OCI-M1 (cell line): ENCODE results near the gene KRT13.
A peak's percentile ranks its signal among the peaks of the same experiment; 100 is the strongest.

ENCODE experiments used
- DNase-seq: peaks from one replicate; lab custom pipeline; 2025; lab: John Stamatoyannopoulos, UW

KRT13 gene

DNA sequence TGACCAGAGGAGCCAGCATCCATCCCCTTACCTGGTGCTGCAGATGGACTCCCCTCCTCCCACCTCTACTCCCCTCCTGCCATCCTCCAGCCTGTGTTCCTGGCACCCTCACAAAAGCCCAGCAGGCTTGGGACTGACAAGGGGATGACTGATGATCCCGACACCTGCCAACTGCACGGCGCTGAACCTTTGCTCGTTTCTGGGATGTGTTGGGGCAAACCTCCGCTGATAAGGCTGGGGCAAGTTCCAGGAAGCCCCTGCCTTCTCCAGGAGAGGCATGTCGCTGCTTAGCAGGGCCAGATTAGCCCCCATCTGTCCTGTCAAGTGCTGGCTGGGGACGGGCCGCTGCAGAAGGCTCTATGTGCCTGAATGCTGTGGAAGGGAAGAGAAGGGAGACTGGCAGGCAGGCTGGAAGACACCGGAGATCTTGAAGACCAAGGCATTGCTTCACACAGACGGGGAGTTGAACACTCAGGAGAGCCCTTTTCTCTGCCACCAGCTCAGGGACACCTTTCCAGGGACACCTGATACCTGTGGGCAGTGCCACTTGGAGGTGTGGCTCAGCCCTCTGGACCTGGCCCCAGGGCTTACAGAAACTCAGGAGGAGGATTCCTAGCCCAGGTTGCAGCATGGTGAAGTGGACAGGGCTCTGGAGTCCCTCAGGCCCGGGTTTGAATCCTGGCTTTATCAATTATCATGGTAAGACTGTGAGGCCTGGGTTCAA lies 14.3 kb upstream of the KRT13 start:
- no peak for DNase-seq

DNA sequence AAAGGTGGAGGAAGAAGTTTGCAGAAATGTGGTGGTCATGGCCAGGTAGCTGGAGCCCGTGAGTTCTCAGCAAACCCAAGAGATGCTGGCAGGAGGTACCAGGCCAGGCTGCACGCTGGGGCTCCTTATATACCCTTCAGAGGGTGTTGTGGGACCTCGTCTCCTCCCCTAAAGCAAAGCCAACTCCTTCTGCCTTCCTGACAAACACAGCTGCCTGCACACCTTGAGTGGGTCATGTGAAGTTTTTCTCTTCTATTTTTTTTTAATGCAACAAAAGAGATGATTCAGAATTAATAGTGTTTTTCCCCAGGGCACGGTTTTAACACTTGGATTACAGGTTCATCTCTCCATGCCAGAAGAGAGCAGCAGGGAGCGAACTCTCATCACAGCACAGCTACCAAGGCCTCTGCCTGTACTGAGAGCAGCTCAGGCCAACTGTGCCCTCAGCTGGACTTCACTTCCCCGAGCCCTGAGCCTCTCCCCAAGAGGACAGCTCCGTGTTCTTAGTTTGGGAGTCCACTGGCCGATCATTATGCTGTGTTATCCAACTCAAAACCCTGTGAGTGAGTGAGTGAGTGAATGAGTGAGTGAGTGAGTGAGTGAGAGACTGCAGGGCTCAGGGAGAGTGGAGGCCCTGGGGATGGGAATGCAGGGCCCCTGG lies 13.5 kb upstream of the KRT13 start, which contains the start of gene KRT15:
Gene KRT15, minus strand, starts transcription at position 102 of the 661 bp plus-strand sequence. Its CDS starts 63 bp downstream, at position 39.
- no peak for DNase-seq

DNA sequence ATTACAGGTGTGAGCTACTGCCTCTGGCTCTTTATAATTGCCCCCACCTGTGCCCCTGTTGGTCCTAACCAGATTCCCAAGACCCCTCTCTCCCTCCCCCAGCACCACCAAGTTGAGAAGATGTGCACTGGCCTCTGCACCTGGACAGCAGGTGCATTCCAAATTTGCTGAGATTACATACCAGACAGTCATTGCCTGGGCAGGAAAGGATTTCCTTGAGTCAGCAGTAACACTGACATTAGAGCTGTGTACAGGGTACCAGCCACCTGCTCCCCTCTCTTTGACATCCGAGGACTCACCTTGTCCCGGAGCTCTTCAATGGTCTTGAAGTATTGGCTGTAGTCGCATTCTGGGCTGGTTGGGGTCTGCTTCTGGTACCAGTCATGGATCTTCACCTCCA lies 12.6 kb upstream of the KRT13 start:
- DNase-seq = no peak

DNA sequence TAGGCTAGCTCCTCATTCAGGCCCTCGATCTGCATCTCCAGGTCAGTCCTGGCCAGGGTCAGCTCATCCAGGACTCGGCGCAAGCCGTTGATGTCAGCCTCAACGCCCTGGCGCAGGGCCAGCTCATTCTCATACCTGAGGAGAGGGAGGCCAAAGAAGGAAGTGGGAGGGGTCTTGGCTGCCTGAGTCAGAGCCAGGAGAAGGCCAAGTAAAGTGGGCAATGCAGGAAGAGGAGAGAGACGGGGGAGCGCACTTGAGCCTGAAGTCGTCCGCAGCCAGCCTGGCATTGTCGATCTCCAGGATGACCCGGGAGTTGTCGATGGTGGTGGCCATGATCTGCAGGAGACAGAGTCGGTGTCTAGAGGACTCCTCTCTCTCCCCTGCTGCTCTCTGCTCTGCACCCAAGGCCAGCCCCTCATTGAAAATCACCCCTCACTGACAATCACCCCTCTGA lies 11.4 kb upstream of the KRT13 start:
- DNase-seq = no peak

DNA sequence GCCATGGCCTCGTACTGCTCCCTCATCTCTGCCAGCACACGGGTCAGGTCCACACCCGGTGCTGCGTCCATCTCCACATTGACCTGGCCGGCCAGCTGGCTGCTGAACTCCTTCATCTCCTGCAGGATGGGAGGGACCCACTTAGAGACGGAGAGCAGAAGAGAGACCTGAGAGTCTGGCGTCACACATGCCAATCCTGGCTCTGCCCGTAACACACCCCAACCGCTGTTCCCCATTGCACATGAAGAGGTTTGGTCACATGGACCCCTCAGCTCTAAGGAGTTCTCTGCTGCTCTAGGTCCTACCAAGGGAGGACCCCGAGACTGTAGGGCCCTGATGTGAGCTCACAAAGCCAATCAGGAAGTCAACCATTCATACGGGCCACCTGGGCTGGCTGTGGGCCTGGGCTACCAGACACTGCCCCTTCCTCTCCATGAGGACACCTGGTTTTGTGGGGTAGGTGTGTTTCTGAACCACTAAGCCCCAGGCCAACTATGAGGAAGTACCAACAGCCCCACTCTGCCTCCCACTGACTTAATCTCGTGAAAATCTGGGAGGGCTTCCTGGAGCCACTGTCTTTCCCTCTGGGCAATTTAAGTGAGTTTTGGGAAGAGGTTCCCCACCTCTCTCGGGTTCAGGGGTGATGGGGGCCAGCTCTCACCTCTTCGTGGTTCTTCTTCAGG lies 10.9 kb upstream of the KRT13 start:
- DNase-seq = no peak

DNA sequence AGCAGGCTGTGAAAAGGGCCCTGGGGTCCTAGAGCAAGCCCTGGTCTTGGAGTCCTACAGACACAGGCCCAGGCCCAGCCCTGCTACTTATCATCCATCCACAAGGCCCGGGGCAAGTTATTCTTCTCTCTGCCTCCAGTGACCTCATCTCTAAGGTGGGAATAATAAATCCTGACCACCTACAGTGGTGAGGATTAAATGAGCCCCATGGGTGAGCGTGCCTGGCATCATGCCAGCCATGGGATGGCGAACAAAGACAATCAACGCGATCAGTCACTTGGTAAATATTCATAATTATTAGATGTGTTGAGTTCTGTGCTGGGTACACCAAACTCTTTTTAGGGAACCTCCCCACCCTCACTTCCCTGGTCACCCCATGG lies 7.7 kb upstream of the KRT13 start:
- DNase-seq = no peak

DNA sequence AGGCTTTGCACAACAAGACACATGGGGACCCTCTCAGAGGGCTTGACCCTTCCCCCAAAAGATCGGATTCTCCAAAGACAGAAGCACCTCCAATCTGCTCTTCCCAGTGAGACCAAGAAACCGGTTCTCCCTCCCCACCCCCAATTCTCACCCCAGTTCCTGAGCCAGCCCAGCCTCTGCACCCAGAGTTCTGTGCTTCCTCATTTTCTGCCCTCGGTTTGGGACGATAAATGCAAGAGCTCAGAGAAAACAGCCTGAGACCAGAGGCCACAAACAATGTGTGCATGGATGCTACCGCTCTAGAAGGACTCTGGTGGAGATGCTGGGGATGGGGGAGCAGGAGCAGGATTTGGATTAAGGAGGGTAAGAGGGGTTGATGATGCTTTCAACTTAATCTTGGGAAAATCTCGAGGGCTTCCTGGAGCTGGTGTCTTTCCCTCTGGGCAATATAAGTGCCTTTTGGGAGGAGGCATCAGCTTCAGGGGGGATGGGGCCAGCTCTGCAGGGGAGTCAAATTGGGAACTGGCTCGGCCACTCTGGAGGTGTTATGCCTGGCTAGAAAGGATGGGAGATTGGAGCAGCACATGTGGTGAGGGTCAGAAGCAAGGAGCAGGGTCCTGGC lies 7.2 kb upstream of the KRT13 start:
- no peak for DNase-seq

DNA sequence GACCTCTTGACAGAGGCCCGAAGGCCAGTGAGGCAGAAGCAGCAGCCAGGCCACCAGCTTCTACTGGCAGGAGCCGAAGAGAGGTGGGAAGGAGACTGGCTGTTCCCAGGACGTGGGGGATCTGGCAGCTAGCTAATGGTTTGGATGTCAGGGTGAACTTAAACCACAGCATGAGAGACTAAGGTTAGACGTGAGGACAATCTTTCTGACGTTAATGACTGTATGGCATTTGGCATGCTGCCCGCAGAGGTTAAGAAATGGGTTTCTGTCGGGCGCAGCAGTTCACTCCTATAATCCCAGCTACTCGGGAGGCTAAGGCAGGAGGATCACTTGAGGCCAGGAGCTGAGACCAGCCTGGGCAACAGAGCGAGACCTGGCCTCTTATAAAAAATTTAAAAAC lies 6.3 kb upstream of the KRT13 start:
- no peak for DNase-seq

DNA sequence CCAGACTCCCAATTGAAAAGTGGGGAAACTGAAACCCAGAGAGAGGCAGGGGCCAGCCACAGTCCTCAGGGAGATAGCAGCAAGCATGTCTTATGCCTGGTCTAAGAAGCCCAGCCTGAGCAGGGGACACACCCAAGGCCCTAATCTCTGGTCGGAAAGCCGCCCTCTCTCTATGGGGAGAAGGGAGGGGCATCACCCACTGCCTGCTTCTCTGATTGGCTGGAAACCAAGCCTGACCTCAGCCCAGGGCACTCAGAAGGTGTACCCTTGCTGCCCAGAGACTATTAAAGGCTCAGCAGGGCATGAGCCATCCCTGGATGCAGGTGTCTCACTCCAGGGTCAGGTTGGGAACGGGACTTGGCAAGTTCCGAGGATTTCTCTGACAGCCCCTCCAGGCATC lies 5.7 kb upstream of the KRT13 start:
- peak; percentile 68 for DNase-seq

DNA sequence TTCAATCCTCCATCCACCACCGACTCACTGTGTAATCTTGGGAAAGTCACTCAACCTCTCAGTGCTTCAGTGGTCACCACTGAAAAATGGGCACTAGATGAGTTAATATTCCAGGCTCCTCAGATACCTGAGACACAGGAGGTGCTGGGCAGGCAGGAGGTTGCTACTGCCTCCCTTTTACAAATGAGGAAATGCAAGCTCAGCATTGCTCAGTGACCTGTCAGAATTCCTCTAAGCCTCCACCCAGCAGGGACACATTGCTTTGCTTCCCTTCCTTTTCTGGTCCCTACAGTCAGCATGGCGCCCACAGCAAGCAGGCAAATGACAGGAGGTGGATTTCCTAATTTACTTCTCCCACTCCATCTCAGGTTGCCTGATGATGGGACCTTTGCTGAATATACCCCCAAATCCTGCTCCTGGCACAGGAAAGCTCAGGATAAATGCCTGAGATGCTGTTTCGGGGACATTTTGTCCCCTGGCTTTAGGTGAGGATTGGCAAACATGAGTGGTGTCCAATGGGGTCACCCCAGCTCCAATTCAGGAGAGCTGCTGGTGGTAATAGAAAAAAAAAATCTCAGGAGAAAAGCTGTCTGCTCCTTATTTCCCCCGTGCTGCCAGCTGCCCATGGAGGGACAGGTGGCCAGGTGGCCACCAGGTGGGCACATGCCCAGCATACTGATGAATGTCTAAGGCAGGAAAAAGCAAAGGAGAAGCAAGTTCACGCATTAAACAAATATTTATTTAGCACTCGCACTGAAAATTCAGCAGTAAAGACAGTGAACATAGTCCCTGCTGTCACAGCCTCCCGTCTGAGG lies 5.0 kb upstream of the KRT13 start:
- peak; percentile 7 for DNase-seq

DNA sequence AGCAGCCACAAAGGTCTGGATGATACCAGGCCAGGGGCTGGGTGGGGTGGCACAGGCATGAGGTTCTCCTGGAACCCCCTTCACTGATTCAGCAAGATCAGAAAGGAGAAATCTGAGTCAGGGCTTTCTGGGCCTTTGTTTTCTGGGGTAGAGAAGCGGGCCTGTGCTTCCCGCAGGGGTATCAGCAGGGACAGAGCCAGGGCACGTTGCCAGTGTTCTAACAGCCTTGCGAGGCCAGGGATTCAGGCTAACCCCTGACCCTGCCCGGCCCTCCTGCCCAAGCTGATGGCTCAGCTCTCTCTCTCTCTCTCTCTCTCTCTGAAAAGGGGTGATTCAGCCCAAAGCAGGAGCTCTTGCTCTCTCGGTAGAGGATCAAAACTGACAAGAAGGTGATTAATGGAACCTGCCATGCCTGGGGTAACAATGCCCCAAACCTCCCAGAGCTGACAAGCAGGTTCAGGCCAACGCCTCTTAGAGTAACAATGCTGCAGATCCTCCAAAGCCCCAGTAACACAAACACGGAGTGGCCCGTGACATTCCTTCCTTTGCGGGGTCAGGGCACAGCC lies 2.0 kb upstream of the KRT13 start:
- no peak for DNase-seq

DNA sequence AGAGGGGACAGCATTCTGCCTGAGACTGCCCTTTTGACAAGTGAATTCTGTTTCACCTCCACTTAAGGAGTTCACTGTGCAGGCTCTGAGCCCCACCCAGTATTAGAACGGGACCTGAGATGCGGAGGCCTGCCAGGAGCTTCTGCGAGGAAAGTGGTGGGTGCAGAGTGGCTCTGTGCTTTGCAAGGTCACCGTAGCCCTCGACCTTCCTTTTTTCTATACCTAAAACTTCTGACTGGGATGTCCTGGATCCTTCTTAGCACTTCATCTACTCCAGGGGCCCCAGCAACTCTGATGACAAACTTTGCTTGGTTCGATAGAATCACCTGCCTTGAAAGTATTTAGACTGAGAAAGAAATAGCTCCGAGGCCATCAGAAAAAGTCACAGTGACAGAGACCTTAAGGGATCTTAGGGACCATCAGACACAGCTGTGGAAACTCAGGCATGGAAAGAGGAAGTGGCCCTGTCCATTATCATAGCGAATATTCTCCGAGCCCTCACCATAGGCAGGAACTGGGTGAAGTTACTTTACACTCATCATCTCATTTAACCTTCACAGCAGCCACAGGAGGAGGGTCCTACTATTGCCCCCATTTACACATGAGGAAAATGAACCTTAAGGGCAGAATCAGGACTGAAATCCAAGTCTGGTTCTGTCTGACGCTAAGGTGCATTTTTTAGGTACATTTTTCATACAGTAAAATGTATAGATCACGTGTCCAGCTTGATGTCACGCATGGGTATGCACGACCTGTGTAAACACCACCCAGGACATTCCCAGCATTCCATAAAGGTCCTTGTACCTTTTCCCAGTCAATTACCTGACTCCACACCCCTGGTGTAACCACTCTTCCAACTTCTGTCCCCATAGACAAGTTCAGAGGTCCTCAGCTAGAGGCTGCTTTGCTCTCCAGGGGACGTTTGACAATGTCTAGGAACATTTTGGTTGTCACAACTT lies 676 bp upstream of the KRT13 start:
- peak; percentile 64 for DNase-seq

DNA sequence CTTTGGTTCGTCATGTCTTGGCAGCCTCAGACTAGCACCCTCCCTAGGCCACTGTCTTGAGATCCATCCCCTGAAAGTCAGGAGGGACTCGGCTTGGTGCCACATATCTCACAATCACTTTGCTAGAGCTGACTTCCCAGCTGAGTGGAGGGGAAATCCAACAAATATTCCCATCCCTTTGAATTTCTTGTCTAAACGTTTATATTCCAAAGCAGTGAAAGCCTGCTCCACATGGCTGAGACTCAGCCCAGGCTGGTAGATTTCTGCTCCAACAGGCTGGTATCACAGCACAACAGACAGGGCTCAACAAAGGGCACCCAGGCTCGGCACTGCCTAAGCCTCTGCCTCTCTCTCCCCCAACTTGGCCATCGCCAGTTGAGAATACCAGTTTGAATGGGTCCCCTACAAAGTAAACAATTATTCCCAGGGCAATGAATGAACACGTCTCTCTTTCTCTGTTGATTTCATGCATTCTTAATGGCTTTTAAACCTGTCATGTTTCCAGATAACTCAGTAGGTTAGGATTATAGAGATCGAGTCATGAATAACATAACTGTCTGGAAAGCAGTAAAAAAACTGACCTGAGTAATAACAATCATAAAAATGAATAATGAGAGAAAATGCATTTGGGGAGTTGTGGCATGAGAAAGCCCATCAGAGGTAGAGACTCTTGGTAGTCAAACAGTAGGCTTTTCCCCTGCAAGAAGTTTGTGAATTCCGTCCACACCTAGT lies 1.0 kb downstream of the KRT13 start:
- no peak for DNase-seq

DNA sequence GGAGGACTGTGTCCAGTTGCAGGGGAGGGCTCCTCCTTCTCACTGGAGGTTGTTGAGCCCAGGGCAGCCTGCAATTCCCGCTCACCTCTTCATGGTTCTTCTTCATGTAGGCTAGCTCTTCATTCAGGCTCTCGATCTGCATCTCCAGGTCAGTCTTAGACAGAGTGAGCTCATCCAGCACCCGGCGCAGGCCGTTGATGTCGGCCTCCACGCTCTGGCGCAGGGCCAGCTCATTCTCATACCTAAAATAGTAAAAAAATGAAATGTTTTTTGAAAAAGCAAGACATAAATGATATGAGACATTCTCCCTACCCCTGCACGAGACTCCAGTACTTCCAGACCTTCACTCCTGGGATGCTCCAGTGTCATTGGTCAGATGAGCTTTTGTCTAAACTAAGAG lies 2.2 kb downstream of the KRT13 start:
- no peak for DNase-seq

DNA sequence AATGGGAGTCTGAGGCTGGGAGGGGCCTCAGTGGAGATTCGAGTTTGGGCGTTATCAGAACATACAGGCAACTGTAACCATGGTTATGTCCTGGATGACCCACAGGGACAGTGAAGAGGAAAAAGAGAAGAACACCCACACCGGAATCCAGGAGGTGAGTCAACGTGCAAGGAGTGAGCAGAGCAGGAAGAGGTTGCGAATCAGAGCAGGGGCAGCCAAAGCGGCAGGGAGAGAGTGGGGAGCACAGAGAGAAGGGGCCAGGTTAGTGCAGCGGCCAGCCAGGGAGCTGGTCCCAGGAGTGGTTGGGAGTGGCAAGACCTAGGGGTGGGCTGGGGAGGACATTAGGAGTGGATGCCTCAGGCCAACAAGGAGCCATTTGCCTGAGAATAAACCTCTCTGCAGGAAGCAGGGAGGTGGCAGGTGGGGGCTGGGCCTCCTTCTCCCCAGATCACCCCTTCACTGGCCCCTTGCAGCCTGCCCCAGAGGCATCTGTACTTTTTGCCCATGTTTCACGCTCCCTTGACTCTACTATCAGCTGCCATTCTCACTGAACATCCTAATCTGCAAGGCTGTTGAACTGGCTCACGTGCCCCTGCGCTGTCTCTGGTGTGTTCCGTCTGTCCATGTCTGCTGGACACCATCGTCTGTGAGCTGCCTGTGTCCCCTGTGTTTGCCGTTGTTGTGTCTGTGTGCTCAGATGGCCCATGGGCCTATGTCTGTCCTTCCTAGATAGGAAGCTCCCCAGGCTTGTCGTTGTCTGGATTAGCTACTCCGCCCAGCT lies 5.1 kb downstream of the KRT13 start:
- peak; percentile 7 for DNase-seq

DNA sequence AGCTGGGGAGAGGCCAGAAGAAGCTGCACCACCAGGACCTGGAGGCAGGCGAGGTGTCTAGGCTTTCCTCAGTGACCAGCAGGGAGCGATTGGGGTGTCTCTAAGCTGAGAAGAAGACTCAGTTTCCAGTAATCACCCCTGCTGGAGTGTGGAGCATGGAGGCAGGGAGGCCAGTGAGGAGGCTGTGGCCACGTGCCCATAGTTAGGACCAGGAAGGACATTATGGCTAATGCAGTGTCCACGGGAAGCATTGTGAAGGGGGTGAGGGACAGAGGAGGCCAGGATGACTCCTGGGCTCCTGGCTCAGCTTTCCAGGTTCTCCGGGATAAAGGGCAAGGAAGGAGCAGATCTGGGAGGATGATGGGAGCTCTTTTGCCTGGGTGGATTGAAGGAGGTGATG lies 5.7 kb downstream of the KRT13 start:
- no peak for DNase-seq

DNA sequence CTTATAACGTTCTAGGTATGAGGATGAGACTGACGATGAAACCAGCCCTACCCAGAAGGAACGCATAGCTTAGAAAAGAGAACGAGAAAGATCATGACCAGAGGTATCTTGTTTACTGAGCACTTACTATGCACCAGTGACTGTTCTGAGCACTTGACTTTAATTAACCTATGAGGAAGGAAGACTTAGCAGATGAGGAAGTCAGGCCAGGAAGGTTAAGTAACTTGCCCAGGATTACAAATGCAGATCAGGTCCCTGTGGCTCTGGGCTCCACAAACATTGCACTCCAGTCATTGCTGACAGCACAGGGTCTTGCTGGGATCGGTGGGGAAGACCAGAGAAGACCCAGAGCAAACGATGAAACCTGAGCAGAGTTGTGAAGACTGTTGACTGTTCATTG lies 7.1 kb downstream of the KRT13 start:
- peak; percentile 6 for DNase-seq

DNA sequence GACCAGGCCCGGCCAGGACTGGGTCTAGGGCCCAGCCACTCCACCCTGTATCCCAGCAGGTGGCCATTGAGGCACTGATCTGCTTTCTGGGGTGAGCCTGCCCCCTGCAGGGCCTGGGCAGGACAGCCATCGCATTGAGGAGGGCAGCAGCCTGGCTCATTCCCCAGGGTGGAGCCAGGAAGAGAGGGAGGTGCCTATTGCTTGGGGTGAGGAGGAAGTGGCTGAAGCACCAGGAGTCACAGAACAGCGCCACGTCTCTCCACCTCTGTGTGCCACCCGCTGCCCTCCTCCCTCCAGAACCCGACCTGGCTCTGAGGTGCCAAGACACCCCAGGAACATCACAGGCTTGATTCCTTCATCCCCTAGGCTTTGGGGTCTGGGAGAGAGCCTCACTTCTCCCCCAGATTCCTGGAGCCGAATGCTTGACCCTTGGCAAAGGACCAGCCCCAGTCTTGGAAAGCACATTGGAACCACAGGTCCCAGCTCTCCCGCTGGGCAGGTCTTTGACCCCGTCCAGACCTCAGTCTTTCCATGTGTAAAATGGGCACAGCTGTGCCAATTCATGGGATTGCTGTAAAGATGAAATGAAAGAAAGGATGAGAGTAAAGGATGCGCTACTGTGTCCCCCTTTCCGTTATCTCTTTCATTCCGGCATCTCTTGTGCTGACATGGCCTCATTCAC lies 8.5 kb downstream of the KRT13 start:
- DNase-seq = peak; percentile 76
